ENCODE data around the gene GP2. TPM values are rescaled to one million over a fixed set of nuclear protein-coding genes. Genes with fewer than 3 reads are reported as not detected.

GP2 gene
- total RNA-seq, 1 donor from 2014 or later: not detected

Other genes starting within 250 kb of the GP2 start
- gene UMOD, start 25.2 kb upstream of the GP2 start, total RNA-seq: not detected in 2 replicates
- not detected in 2 replicates for gene PDILT, start 77.2 kb upstream of the GP2 start, total RNA-seq
- gene ACSM5, start 82.0 kb upstream of the GP2 start, total RNA-seq: 0.22 and 0.60 TPM in 2 replicates
- gene ACSM2A, start 124.0 kb upstream of the GP2 start, total RNA-seq: under 0.01 TPM in 2 replicates
- 0.20 and 0.22 TPM in 2 replicates for gene ACSM2B, start 248.9 kb upstream of the GP2 start, total RNA-seq